ENCODE results near the gene EOGT.

The EOGT gene

DNA sequence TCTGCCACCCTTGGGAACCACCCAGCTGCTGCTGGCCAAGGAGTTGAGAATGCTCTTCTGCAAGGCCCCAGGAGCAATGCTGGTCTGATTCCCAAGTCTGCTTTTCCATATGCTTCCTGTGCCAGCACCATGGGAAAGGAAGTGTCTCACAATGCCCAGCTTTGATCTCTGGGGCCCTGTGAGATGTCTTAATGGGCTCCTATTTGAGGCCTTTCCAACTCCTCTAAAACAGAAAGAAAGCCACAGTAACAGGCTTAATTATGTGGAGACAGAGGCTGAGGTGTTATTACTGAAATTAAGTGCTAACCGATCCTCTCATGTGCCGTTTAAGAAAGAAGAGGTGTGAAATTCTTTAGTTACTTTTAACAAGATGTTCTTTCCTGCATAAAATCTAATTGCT is 4.5 kb downstream of the EOGT start:
- DNase-seq: no peak

DNA sequence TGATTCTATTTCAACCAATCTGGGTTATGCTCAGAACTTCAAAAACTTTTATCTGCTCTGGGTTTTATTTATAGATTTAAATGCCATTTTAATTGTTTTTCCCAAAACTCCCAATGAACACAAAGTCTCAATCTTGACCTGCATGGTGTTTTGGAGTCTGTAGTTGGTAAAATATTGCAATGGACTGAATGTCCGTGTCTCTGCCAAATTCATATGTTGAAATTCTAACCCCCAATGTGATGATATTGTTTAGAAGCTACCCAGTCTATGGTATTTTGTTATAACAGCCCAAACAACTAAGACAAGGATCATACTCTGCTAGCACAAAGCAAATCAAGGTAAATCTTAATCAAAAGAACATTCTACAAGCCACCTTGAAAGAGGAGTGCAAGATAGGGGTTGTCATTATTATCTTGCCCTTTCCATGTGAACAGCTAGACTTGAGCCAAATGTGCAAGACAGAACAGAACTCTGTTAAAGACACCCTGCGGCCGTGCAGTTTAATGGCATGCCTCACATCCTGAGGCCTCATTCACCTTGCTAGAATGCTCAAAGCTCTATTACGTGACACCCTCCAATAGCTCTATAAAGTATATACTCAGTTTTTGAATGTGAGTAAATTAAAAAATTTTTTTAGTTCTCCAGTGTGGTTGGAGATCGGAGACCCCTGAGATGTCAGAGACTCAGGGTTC is 7.5 kb downstream of the EOGT start:
- no peak for DNase-seq

DNA sequence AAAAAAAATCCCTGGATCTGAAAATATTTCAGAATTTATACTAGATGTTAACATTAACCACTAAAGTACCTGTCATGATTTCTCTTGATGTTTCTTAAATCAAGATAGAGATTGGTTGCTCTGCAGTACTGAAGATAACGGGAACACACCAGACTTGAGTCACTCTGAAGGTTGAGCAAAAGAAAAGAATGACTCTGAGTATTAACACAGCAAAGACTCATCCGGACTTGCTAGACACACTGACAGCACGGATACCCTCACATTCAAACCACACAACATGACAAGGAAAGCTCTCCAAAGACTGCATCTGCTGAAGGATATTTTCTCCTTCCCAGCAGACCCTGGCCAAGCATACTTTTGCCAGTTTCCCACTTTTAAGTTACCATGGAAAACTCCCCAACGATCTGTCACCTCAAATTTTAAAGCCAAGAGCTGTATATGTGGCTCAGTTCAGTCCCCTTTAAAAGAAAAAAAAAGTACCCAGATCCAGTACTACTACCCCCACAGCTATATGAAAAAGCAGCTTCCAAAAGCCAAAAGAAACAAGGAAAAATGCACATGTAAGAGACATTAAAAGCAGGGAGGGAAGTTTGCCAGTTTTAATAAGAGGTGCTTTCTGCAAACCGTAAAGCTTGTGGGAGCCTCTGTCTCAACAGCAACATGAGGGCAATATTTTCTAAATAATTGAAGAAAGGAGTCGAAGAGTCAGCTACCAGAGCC is 8.3 kb downstream of the EOGT start:
- DNase-seq: no peak

DNA sequence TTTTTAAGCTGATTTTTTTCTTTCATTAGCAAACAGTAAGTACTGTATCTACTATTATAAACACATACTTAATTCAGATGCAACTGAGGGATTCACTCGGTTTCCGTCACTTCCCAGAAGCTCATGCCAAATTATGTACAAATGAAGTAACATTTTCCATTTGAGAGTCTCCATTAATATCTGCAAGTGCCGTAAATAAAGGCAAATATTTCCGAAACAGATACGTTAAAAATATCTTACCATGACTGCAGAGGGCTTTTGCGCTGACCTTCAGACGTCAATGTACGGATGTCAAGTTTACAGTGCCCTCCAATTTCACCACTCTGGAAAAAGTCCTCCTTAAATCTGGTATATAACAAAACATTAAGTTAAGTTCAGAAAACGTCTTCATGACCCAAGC is 9.3 kb downstream of the EOGT start:
- DNase-seq: no peak

DNA sequence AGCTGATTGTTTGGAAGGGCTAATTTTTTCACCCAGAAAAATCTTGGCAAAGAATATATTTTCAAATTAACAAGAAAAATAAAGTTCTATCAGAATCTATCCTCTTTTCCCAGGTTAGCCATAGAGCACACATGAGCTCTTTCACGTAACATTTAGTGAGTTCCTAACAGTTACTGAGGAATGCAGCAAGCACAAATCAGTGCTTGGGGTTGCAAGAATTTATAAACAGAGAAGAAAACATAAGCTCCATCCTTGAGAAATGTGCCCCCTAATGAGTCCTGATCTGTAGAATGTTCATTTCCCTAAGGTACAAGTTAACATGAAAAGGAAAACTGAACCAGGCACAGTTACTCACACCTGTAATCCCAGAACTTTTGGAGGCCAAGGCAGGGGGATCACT is 13.9 kb downstream of the EOGT start:
- DNase-seq: no peak

DNA sequence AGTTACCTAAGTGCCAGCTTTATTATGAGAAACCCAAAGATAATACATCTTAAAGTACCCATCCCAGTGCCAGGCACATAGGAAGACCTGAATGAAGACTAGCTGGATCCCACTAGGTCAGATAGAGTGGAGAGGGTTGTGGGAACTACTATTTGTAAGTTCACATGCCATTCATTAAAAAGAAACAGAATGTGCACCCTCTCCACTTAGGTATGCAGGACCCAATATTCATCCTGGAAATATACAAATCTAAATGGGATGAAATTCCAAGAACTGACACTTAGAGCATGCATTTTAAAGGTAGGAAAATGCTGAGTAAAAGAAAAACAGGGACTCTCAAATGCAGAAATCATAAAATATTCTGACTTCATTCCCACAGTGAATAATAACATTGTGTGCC is 14.3 kb downstream of the EOGT start:
- DNase-seq: no peak

DNA sequence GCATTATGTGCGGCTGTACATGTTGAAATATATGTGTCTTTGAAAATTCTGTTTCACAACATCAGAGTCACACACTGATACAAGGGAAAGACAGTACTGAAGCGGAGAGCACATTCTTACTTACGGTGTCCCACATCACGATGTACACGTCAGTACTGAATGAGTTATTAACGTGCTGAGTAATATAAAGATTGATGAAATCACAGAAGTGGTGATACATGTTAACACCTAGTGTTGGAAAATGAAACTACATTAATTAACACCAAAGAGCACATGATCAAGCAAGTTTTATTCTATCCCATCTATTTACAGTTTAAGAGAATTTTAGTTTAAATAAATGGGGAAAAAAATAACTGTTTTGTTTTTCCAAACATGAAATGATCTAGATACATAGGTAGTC is 15.6 kb downstream of the EOGT start:
- DNase-seq: peak in 1 of 2 experiments; percentile 17

DNA sequence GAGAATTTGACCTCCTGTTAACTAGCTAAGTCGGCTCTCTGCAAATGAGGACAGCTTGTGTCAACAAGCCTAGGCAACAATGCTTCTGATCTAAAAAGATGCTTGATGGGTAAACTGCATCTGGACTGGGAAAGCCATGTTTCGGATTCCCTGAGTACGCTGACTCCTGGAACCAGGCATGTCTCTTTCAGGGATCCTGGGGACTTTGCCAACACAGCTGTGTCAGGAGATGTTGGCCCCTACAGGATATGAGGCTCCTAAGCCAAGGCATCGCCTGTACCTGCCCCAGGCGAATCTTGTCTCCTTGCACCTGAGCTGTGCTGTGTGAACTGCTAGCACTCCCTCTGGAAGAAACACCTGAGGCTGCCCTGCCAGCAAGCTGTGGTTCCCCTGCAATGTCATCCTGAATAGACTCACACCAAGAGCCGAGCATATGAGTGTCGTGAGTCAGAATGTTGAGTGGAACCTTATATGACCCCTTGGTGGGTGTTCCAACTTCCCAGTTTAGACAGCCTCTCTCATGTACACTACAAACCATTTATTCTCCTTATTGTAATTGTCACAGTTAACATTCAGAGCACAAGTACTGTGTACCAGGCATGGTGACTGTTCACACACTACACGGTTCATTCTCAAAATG is 17.0 kb downstream of the EOGT start:
- no peak for DNase-seq

DNA sequence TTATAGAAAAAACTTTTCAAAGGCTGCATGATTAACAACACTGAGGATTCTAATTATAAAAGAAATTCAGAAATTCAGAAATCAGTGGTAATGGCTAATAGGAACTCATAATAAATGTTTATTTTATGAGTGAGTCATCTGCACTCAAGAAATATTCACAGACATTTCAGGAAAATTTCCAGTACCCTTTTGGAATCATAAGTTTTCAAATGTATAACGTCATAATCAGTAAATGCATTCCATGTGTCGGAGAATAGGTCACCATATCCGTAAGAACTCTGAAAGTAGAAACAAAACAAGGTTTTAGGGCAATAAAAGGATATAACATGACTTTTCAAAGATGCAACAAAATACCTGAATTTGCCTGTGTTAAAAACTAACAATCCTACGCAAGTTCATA is 24.7 kb downstream of the EOGT start:
- DNase-seq: no peak

DNA sequence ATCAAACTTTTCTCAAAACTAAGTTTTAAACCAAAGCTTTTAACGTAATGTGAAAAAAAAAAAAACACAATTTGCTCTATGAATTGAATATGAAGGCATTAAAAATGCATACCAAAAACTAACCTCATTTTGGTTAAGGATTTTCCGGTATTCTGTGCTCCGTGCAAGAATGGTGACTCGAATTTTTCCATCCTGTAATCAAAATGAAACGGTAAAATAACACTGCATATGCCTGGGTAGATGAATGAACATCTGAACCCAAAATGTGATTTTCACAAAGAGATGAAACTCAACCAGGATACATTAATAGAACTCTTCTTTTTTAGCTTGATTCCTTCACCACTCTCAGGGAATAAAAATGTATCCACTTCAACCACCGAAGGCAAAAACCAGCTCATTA is 26.2 kb downstream of the EOGT start:
- no peak for DNase-seq

DNA sequence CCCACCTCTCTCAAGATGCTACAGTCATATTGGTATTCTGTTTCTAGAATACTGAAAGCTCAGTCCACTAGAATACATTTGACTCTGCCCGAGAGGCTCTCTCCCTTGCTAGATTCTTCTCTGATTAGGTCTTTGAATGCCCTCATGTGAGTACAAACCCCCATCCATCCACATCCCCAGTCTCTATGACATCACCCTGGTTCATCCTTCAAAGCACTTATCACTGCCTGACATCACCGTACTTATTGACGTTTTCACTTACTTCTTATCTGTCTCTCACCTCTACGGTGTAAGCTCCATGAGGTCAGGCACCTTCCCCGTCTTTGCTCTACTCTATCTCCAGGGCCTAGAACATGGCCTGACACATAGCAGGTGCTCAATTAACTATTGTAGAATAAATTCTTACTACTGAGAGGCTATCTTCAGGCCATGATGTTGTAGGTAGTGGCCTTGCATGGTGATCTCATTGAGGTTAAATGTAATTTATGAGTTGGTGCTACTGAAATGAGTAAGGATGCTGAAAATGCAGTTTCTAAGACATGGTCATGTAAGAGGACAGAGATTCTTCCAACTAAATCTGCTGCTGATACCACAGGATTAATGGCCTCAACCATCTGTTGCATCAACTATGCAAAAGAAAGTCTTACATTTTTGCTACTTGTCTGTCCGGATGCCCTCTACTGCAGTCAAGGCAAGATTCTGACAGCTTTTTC is 26.8 kb downstream of the EOGT start:
- no peak for DNase-seq

DNA sequence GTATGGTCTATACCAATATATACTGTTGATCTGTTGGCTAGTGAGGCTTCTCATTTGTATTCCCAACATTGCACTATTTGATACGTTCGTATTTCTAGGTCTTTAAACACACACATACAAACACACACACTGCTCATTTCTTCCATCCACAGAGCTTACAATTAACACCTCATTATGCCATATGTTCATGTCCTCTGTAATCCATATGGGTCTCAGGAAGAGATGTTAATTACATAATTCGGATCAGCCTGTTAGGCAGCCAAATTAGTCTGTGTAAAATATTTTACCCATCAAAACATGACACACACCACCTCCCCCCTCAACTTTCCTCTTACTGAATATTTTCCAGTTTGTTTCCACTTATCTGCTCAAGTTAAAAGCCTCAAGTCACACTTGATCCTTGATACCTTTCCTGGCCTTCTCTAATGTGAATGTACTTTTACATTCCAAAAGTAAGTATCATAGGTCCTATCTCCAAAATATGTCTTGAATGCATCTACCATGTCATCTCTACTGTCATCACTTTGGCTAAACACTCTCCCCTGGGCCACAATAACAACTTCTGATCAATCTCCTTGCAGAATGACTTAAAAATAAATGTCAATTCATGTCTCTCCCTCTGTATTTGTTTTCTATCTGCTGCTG is 28.2 kb downstream of the EOGT start:
- DNase-seq: no peak

DNA sequence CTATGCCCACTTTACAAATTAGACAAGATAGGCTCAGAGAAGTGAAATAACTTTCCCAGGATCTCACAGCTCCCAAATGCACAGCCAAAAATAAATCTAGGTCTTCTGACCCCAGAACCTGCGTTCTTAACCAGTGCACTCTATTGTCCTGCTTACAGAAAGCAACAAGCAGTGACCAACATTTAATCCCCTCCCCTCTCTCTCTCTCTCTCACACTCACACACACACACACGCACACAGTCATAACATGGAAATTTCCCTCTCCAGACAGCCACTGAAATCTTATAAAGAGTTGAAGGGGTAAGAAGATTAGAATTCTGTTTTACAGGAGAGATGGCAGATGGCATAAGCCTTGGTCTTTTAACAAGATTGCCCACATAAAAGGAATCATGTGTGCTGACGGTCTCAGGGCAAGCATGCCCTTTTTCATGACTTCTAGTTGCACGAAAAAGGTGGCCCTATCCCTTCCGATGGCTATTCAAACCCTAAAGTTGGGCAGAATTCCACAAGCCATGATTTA is 29.4 kb downstream of the EOGT start:
- no peak for DNase-seq

DNA sequence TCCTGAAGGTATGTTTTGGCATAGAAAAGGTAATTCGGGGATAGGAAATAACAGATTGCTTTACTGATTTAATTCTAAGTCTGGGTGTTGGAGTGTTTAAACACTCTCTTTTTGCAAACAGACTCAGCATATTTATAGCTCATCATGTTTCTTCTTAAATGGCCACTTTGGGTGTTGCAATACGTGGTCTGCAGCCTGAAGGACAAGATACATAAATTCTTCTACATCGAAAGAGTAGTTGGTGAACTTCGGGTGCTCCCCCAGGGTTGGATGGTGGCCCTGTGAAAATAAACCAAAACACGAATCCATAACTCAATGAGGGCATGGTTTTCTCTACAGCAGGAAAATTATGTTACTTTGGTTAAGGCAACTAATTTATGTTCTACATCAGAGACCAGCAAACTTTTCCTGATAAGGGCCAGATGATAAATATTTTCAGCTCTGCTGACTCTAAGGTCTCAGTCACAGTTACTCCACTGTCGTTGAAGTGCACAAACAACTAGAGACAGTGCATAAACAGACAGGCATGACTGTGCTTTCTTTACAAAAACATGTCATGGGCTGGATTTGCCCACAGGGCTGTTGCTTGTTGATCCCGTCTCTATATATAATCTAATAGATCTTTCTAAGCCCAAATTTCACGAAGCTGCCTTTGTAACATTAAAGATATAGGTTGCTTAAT is 35.9 kb downstream of the EOGT start:
- DNase-seq: no peak

DNA sequence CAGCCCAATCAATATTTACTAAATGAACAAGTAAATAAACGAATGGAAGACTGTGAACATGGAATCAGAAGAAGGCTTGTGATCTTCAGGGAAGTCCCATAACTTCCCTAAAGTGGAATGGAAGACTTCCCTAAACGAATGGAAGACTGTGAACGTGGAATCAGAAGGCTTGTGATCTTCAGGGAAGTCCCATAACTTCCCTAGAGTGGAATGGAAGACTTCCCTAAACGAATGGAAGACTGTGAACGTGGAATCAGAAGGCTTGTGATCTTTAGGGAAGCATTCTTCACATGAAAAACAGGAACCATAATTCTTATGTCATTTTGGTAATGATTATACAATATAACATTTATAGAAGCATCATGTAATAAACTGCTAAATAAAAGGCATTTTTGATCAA is 38.8 kb downstream of the EOGT start:
- no peak for DNase-seq

DNA sequence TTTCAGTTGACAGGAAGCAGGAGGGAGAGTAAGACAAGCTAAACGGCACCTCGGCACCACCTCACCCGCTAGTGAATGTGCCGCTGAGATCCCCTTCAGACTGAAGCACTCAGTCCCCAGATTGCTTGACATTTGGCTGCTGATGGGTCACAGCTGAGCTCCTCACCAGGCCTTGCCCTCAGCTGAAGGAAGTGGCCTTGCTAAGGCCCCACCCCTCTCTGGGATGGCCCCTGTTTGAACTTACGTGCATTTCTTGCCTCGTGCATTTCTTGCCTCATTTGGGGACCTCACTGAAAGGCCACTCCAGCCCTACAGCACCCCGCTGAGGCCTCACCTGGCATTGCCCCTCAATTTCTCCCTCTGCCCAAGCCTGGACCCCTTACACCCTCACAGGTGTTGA is 39.8 kb downstream of the EOGT start:
- DNase-seq: no peak

DNA sequence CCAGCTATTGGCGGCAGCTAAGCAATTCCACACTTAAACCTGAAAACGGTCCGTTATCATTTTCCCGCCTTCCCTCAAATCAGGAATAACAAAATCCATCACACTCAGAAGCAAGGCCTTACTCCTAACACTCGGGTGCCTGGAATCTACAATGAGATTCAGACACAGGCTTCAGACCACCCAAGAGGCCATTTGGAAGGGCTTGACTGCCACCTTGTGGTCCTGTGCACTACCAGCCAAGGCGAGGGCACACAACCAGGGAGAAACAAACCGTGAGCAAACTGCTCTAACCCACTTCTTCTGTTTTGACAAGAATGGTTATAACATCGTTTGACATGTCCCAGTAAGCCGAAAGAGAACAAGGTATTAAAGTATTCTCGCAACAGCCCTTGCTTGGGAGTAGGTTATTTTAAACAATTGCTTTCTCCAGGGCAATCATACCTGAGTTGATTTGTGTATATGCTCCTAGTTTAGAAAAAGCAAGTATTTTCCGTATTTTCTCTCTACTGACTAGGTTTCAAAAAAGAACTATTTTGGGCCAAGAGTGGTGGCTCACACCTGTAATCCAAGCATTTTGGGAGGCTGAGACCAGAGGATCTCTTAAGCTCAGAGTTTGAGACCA is 41.0 kb downstream of the EOGT start:
- peak; percentile 32 to 36 for DNase-seq

DNA sequence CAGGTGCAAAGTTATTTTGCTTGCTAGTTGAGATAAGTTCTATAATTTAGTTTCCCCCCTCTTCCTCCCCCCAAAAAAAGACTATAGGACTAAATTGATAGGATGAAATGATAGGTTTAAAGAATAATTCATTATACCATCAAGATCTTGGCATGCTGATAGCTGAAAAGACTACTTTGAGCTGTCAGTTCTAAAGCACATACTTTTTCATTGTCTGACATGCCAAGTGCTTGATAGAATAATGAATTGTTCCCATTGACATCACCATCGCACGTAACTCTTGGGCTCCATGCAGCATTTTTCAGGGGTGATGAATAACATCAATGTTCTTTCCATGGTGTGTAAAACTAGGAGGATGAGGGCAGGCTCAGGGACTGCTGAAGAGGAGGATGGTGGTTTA is 48.8 kb downstream of the EOGT start:
- DNase-seq: no peak

DNA sequence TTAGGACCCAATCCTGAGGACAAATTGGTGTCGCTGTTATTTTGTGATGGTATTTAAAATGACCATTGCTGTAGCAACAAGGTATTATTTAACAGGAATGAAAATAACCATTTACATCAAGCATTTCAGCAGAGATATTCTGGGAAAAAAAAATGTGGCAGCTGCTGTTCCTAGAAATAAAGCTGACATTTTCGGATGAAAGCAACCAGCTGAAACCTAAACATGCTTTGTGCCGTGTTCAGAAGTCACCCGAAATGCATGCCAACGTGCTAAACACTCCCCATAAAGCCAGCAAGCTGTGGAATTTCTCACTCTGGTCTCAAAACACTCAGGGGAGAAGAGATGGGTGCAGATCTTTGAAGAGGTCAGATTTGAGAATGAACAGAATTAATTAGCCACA is 49.6 kb downstream of the EOGT start:
- no peak for DNase-seq

DNA sequence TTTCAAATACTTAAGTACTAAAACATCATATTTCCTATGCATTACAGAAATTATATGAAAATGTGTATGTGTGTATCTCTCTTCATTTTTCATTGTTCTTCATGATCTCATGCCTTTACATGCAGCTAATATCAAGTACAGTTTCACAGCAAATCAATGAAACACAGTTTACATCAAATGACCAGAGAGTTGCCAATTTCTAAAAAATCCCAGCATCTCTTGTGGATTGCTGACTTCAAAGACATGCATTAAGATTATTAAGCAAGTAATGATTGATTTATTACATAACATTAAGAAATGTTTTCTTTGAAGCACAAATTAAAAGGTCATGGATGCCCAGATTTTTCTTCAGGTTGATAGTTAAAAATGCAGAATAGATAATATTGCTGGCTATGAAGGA is 50.1 kb downstream of the EOGT start:
- no peak for DNase-seq

DNA sequence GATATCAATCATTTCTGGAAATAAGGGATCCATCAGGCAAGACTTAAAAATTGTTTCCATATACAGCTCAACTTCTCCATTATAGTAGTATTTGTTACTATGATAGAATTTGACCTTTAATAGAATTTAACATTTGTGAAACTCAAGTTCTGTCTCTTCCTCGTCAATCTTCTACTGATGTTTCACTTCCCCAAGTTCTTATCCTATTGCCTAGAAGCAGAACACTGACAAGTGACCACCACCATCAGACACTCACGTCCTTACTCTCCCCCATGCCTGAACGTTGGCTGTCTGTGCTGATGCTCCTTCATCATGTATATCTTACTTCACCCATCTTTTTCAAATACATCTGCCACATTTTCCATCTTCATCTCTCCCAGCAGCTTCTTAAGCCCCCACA is 54.6 kb downstream of the EOGT start:
- DNase-seq: no peak

DNA sequence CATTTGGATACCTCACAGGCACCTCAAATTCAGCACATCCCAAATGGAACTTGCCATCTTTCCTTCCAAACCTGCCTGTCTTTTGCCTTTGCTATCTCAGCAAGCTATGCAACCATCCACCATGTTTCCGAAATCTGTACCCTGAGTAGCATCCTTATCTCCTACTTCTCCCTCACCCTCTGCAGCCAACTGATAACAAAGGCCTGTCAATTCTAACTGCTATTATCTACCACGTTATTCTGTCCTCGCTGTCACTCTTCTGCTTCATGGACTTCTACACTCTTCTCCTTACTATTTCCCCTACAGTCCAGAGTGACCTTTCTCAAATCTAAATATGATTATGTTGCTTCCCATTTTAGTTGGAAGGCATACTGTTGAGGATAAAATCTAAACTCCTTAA is 55.6 kb downstream of the EOGT start:
- no peak for DNase-seq

Measured in AML-193 (cell line).